ENCODE results near the gene PODN.

The PODN gene

GRCh38 chr1:53069663-53070327, 7.8 kb downstream of the PODN start:
- H3K9ac ChIP-seq (ENCODE audit: low read depth, low read length): no peak overlapping the region
- no peaks in the 10 kb centered on the region for H3K36me3 ChIP-seq (ENCODE audit: insufficient read depth, low read depth, low read length)
- no peaks in the 10 kb centered on the region for H3K9me3 ChIP-seq (ENCODE audit: insufficient read depth, low read depth, low read length)
- H3K27me3 ChIP-seq (ENCODE audit: insufficient read depth, low read length): peaks cover 10% of the 10 kb centered on the region
- H3K4me3 ChIP-seq (ENCODE audit: low read length): no peak overlapping the region
- no peak overlapping the region for H3K27ac ChIP-seq (ENCODE audit: low read length)
- no peaks in the 10 kb centered on the region for H3K4me1 ChIP-seq (ENCODE audit: insufficient read depth, low read length)

- Histone ChIP-seq H3K36me3 (ENCODE audit: insufficient read depth, low read depth, low read length) (no peaks in the 10 kb centered on the region), H3K27ac (ENCODE audit: low read length) (no peak overlapping the region), H3K4me1 (ENCODE audit: insufficient read depth, low read length) (no peaks in the 10 kb centered on the region), H3K27me3 (ENCODE audit: insufficient read depth, low read length) (peaks cover 2% of the 10 kb centered on the region), H3K4me3 (ENCODE audit: low read length) (no peak overlapping the region), H3K9ac (ENCODE audit: low read depth, low read length) (no peak overlapping the region), H3K9me3 (ENCODE audit: insufficient read depth, low read depth, low read length) (no peaks in the 10 kb centered on the region)
Observed at GRCh38 chr1:53070621-53071020, 8.6 kb downstream of the PODN start.

GRCh38 chr1:53071167-53071865, 9.3 kb downstream of the PODN start:
- Histone ChIP-seq H3K27me3 (ENCODE audit: insufficient read depth, low read length) (no peaks in the 10 kb centered on the region), H3K9me3 (ENCODE audit: insufficient read depth, low read depth, low read length) (no peaks in the 10 kb centered on the region), H3K36me3 (ENCODE audit: insufficient read depth, low read depth, low read length) (no peaks in the 10 kb centered on the region), H3K4me1 (ENCODE audit: insufficient read depth, low read length) (no peaks in the 10 kb centered on the region), H3K27ac (ENCODE audit: low read length) (no peak overlapping the region), H3K9ac (ENCODE audit: low read depth, low read length) (no peak overlapping the region), H3K4me3 (ENCODE audit: low read length) (no peak overlapping the region)

- H3K9me3 ChIP-seq (ENCODE audit: insufficient read depth, low read depth, low read length): no peaks in the 10 kb centered on the region
- no peaks in the 10 kb centered on the region for H3K4me1 ChIP-seq (ENCODE audit: insufficient read depth, low read length)
- no peaks in the 10 kb centered on the region for H3K27me3 ChIP-seq (ENCODE audit: insufficient read depth, low read length)
- no peak overlapping the region for H3K27ac ChIP-seq (ENCODE audit: low read length)
- no peak overlapping the region for H3K4me3 ChIP-seq (ENCODE audit: low read length)
- H3K9ac ChIP-seq (ENCODE audit: low read depth, low read length): no peak overlapping the region
- no peaks in the 10 kb centered on the region for H3K36me3 ChIP-seq (ENCODE audit: insufficient read depth, low read depth, low read length)
Observed at GRCh38 chr1:53071915-53072314, 9.9 kb downstream of the PODN start.

- H3K36me3 ChIP-seq (ENCODE audit: insufficient read depth, low read depth, low read length): no peaks in the 10 kb centered on the region
- no peak overlapping the region for H3K27ac ChIP-seq (ENCODE audit: low read length)
- H3K4me1 ChIP-seq (ENCODE audit: insufficient read depth, low read length): no peaks in the 10 kb centered on the region
- no peaks in the 10 kb centered on the region for H3K9me3 ChIP-seq (ENCODE audit: insufficient read depth, low read depth, low read length)
- no peaks in the 10 kb centered on the region for H3K27me3 ChIP-seq (ENCODE audit: insufficient read depth, low read length)
- no peak overlapping the region for H3K4me3 ChIP-seq (ENCODE audit: low read length)
- no peak overlapping the region for H3K9ac ChIP-seq (ENCODE audit: low read depth, low read length)
Observed at GRCh38 chr1:53073287-53073686, 11.3 kb downstream of the PODN start.

- H3K9me3 ChIP-seq (ENCODE audit: insufficient read depth, low read depth, low read length): no peaks in the 10 kb centered on the region
- H3K36me3 ChIP-seq (ENCODE audit: insufficient read depth, low read depth, low read length): no peaks in the 10 kb centered on the region
- H3K27ac ChIP-seq (ENCODE audit: low read length): no peak overlapping the region
- H3K4me1 ChIP-seq (ENCODE audit: insufficient read depth, low read length): no peaks in the 10 kb centered on the region
- no peak overlapping the region for H3K9ac ChIP-seq (ENCODE audit: low read depth, low read length)
- no peak overlapping the region for H3K4me3 ChIP-seq (ENCODE audit: low read length)
- H3K27me3 ChIP-seq (ENCODE audit: insufficient read depth, low read length): no peaks in the 10 kb centered on the region
Observed at GRCh38 chr1:53073868-53074311, 11.9 kb downstream of the PODN start.

- Histone ChIP-seq H3K9ac (ENCODE audit: low read depth, low read length) (no peak overlapping the region), H3K27ac (ENCODE audit: low read length) (no peak overlapping the region), H3K9me3 (ENCODE audit: insufficient read depth, low read depth, low read length) (no peaks in the 10 kb centered on the region), H3K4me3 (ENCODE audit: low read length) (no peak overlapping the region), H3K36me3 (ENCODE audit: insufficient read depth, low read depth, low read length) (no peaks in the 10 kb centered on the region), H3K4me1 (ENCODE audit: insufficient read depth, low read length) (no peaks in the 10 kb centered on the region), H3K27me3 (ENCODE audit: insufficient read depth, low read length) (no peaks in the 10 kb centered on the region)
Observed at GRCh38 chr1:53074313-53075154, 12.5 kb downstream of the PODN start.

GRCh38 chr1:53075206-53075605, 13.2 kb downstream of the PODN start:
- Histone ChIP-seq H3K27me3 (ENCODE audit: insufficient read depth, low read length) (no peaks in the 10 kb centered on the region), H3K9ac (ENCODE audit: low read depth, low read length) (no peak overlapping the region), H3K4me1 (ENCODE audit: insufficient read depth, low read length) (no peaks in the 10 kb centered on the region), H3K27ac (ENCODE audit: low read length) (no peak overlapping the region), H3K4me3 (ENCODE audit: low read length) (no peak overlapping the region), H3K9me3 (ENCODE audit: insufficient read depth, low read depth, low read length) (no peaks in the 10 kb centered on the region), H3K36me3 (ENCODE audit: insufficient read depth, low read depth, low read length) (no peaks in the 10 kb centered on the region)

- no peaks in the 10 kb centered on the region for H3K9me3 ChIP-seq (ENCODE audit: insufficient read depth, low read depth, low read length)
- H3K36me3 ChIP-seq (ENCODE audit: insufficient read depth, low read depth, low read length): no peaks in the 10 kb centered on the region
- H3K27me3 ChIP-seq (ENCODE audit: insufficient read depth, low read length): no peaks in the 10 kb centered on the region
- H3K4me3 ChIP-seq (ENCODE audit: low read length): no peak overlapping the region
- no peak overlapping the region for H3K27ac ChIP-seq (ENCODE audit: low read length)
- H3K4me1 ChIP-seq (ENCODE audit: insufficient read depth, low read length): no peaks in the 10 kb centered on the region
- no peak overlapping the region for H3K9ac ChIP-seq (ENCODE audit: low read depth, low read length)
Observed at GRCh38 chr1:53075761-53076163, 13.7 kb downstream of the PODN start.

- Histone ChIP-seq H3K36me3 (ENCODE audit: insufficient read depth, low read depth, low read length) (no peaks in the 10 kb centered on the region), H3K9ac (ENCODE audit: low read depth, low read length) (no peak overlapping the region), H3K4me3 (ENCODE audit: low read length) (no peak overlapping the region), H3K27ac (ENCODE audit: low read length) (no peak overlapping the region), H3K27me3 (ENCODE audit: insufficient read depth, low read length) (no peaks in the 10 kb centered on the region), H3K4me1 (ENCODE audit: insufficient read depth, low read length) (no peaks in the 10 kb centered on the region), H3K9me3 (ENCODE audit: insufficient read depth, low read depth, low read length) (no peaks in the 10 kb centered on the region)
Observed at GRCh38 chr1:53076165-53076564, 14.2 kb downstream of the PODN start.

- Histone ChIP-seq H3K4me3 (ENCODE audit: low read length) (no peak overlapping the region), H3K4me1 (ENCODE audit: insufficient read depth, low read length) (0 out of 2 replicates have a peak, but pooled peaks cover 2% of the 10 kb centered on the region), H3K27me3 (ENCODE audit: insufficient read depth, low read length) (no peaks in the 10 kb centered on the region), H3K36me3 (ENCODE audit: insufficient read depth, low read depth, low read length) (no peaks in the 10 kb centered on the region), H3K9ac (ENCODE audit: low read depth, low read length) (no peak overlapping the region), H3K27ac (ENCODE audit: low read length) (no peak overlapping the region), H3K9me3 (ENCODE audit: insufficient read depth, low read depth, low read length) (no peaks in the 10 kb centered on the region)
Observed at GRCh38 chr1:53076721-53077598, 14.9 kb downstream of the PODN start.
